ENCODE results near the gene SLC6A13.

Gene SLC6A13

GRCh38 chr12:174124-174523, 88.5 kb downstream of the SLC6A13 start:
- TF ChIP-seq POU6F1 (CRISPR knock-in tag; IDR thresholded peaks at IDR 0.05; ENCODE audit: borderline replicate concordance, low read depth) (no peak), TCF4 (CRISPR knock-in tag; IDR thresholded peaks at IDR 0.05; ENCODE audit: borderline replicate concordance) (no peak), ARNTL (CRISPR knock-in tag; IDR thresholded peaks at IDR 0.05; ENCODE audit: borderline replicate concordance, low read depth) (no peak), PPARA (CRISPR knock-in tag; IDR thresholded peaks at IDR 0.05; ENCODE audit: borderline replicate concordance) (no peak), RARB (CRISPR knock-in tag; IDR thresholded peaks at IDR 0.05) (no peak), TOX (CRISPR knock-in tag; IDR thresholded peaks at IDR 0.05; ENCODE audit: borderline replicate concordance) (no peak), ZC3H10 (CRISPR knock-in tag; IDR thresholded peaks at IDR 0.05) (no peak), GLIS3 (CRISPR knock-in tag; IDR thresholded peaks at IDR 0.05) (no peak), TSHZ2 (CRISPR knock-in tag; IDR thresholded peaks at IDR 0.05) (no peak), ZNF8 (CRISPR knock-in tag; IDR thresholded peaks at IDR 0.05) (no peak), PATZ1 (CRISPR knock-in tag; IDR thresholded peaks at IDR 0.05; ENCODE audit: borderline replicate concordance) (no peak)
- ATAC-seq, result no peak

GRCh38 chr12:172732-173161, 89.9 kb downstream of the SLC6A13 start:
- no peak for ATAC-seq
- TF ChIP-seq ZNF70 (CRISPR knock-in tag; IDR thresholded peaks at IDR 0.05), result no peak
- no peak for TF ChIP-seq TSHZ2 (CRISPR knock-in tag; IDR thresholded peaks at IDR 0.05)
- TF ChIP-seq ZFP3 (CRISPR knock-in tag; IDR thresholded peaks at IDR 0.05), result no peak
- TF ChIP-seq ARNTL (CRISPR knock-in tag; IDR thresholded peaks at IDR 0.05; ENCODE audit: borderline replicate concordance, low read depth), result no peak
- no peak for TF ChIP-seq GLIS3 (CRISPR knock-in tag; IDR thresholded peaks at IDR 0.05)
- no peak for TF ChIP-seq SNAI2 (CRISPR knock-in tag; IDR thresholded peaks at IDR 0.05)
- TF ChIP-seq POU6F1 (CRISPR knock-in tag; IDR thresholded peaks at IDR 0.05; ENCODE audit: borderline replicate concordance, low read depth), result no peak
- no peak for TF ChIP-seq ESRRG (CRISPR knock-in tag; IDR thresholded peaks at IDR 0.05)
- TF ChIP-seq TOX (CRISPR knock-in tag; IDR thresholded peaks at IDR 0.05; ENCODE audit: borderline replicate concordance), result no peak
- no peak for TF ChIP-seq PATZ1 (CRISPR knock-in tag; IDR thresholded peaks at IDR 0.05; ENCODE audit: borderline replicate concordance)
- no peak for TF ChIP-seq ZFP30 (CRISPR knock-in tag; IDR thresholded peaks at IDR 0.05)
- TF ChIP-seq ZNF8 (CRISPR knock-in tag; IDR thresholded peaks at IDR 0.05), result no peak
- TF ChIP-seq CREB5 (CRISPR knock-in tag; IDR thresholded peaks at IDR 0.05; ENCODE audit: low read depth), result no peak
- no peak for TF ChIP-seq TCF4 (CRISPR knock-in tag; IDR thresholded peaks at IDR 0.05; ENCODE audit: borderline replicate concordance)
- no peak for TF ChIP-seq ZC3H10 (CRISPR knock-in tag; IDR thresholded peaks at IDR 0.05)
- no peak for TF ChIP-seq ZNF565 (CRISPR knock-in tag; conservative IDR thresholded peaks at IDR 0.05; ENCODE audit: low read depth)

Measured in SK-N-SH treated with all-trans-retinoic acid at 6 μM for 48 hours (cell line).